Stromal cell of bone marrow (primary cell): Measurements from ENCODE around the gene SPINK1.
"Not testable (repeated sequence)": the region's sequence is repeated elsewhere in the genome, so short reads cannot be mapped to it uniquely, and the experiment has no call there.

Source experiments
- DNase-seq: peaks from one replicate; pipeline ENCODE4 v3.0.0-alpha.2; 2012; ENCODE audit warnings: low read depth

The SPINK1 gene

DNA sequence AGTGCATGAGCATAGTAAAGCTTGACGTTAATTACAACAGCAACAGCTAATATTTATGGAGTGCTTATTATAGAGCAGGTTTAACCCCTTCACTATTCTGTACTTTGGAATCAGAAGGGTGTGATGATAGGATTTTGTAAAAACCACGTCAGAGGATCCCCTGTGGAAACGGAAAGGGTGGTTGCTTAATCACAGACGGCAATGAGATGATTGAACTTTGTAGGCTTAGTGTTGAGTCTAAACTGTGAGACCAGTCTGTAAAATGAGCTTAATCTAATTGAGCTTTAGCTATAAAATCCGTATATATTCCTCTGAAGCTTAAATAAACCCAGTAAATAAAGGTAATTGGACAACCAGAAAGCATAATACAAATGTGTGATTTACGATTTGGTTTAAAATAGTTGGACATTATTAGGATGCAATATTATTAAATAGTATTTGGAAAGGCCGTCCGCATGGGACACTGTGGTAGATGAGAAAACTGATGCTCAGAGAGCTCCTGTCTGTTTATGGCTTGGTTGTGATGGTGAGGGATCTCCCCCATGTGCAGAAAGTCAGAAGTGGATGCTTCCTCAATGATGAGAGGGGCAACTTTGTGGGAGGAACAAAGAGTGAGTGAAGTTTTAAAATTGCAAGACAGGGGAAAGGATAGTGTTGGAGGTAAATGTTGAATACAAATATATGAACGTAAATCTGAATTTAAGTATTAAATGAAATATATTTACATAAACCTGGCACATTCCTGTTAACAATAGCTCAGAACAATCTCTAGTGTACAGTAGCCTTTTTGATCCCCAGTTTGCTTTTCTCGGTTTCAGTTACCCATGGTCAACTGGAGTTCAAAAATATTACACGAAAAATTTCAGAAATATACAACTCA is 23.7 kb upstream of the SPINK1 start:
- no peak for DNase-seq

DNA sequence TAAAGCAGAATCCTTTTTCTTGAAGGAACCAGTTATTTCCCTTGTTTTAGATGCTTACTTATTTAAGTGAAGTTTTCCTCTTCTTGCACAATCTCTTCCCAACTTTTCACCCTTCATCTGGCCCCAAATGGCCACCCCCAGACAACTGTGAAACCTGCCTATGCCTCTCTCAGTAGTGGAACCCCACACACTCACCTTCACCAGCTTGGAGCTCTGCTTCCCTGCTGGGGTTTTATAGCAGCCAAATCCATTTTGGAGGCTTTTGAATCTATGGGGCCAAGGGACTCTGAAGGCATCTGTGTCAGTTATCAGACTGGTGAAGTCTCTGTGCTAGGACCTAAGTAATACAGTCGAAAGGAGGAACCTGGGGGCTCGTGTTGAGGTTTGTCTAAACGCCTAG is 22.9 kb upstream of the SPINK1 start:
- no peak for DNase-seq

DNA sequence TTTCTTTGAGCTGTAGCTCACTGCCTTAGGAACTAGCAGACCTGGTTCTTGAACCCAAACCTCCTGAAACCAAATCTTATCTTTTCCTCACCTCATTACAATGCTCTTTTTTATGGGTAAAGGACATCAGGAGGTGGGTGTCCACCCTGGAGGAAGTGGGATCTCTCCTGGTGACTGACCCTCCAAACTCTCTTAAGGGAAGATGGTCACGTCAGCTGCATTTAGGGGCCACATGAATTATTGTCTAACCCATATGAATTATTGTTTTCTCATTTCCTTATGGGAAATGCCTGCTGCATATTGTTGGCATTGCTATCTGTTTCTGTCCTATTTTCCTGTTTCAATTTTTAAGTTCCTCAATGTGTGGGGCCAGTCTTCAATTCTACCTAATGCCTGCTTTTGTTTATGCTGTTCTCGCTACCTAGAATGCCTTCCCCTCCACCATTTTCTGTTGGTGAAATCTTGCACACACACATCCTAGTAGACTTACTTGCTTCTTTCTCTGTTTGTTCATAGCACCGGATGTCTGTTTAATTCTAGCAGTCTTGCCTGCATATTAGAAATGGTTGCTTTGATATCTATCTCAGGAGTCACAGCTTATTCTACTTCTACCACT is 22.0 kb upstream of the SPINK1 start:
- no peak for DNase-seq

DNA sequence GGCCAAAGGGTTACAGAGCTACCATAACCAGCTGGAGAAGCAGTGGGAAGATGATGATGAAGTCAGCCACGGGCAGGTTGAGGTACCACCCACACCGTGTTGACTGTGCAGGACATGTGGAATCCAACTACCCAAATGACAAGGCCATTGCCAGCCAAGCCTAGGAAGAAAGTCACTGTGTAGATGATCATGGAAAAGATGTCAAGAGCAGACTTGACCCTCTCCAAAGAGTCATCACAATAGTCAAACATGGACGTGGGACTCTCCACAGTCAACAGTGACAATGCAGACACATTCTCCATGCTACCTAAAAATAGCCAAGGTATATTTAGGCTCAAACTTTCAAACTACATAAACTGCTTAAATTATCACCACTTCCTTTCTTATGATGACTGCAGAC is 20.9 kb upstream of the SPINK1 start:
- DNase-seq = no peak

DNA sequence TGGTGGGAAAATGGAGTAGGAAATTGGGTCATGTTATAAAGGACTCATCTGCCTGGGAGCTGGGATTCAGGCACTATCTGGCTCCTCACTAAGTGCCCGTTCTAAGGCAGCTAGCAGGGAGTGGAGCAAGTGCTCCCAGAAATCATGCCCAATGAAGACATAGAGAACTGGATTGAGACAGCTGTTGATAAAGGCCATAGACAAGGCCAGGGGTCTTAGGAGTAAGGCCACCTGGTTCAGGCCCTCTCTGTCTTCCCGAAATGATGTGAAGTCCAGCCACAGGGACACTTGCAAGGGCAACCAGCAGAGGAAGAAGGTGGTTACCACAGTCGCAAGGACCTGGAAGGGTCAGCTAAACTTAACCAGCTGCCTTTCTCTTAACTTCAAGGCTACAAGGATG is 20.1 kb upstream of the SPINK1 start:
- no peak for DNase-seq

DNA sequence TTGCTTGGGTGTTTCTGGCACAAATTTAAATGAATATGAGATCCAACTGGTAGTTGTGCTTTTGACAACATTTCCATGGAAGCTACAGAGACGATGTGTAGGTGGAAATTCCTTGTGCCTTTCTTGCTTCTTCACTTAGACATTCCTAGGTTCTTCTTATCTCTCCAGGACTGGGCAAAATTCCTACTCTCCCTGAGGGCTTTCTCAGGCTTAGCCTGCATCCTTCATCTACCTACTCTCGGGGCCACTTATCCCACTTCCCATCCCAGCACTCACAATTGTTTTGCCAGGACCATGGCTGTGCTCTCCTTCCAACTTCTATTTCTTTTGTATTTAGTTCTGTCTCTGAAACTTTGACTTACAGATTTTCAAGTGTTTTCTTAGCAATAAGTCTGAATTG is 17.8 kb upstream of the SPINK1 start:
- DNase-seq = no peak

DNA sequence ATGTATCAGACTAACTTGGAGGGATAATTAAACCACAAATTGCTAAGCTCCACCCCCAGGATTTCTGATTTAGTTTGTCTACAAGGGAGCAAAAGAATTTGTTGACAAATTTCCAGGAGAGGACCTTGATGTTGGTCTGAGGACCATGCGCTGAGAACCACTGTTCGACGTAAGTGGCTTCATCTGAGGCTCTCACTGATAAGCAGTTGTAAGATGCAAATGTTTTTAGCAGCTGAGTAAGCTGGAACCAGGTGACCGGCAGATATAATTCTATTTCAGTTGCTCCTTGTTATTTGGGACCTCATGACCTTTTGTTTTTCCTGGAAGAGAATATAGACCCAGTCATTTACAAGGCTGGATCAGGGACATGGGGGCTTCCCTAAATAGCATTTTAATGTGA is 14.1 kb upstream of the SPINK1 start:
- DNase-seq = no peak

DNA sequence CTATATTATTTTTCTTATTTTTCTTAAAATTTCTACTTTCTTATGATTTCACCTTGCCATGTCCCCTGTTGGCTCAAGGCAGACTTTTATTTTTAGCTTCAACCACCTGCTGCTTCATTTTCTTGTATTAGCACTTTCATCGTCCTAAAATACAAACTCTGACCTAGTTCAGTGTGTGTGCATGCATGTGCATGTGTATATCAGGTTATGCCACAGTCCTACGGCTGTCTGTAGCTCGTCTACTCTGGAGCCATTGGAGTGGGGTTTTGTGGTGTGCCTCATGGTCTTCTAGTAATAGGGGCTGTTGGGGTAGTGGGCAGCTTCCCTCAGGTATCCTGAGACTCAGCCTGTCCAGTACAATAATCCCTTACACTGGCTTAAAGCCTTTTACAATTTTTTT is 13.4 kb upstream of the SPINK1 start:
- no peak for DNase-seq

DNA sequence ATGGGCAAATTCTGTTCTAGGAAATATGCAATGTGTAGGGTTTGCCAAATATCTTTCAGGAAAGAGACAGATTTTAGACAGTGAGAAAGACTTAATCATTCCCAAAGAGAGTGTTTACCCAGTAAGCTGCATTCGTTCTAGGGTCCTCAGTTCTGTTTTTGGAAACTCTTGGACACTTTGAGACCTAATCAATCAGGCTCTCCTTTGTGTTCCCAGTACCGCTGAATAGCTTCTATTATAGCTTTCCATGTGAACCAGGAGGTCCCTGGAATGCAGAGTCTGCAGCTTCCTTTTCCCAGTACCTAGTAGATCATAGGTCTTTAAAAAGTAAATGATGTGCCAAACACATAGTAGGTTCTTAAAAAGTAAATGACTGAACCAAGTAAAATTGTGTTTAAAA is 11.4 kb upstream of the SPINK1 start:
- no peak for DNase-seq

DNA sequence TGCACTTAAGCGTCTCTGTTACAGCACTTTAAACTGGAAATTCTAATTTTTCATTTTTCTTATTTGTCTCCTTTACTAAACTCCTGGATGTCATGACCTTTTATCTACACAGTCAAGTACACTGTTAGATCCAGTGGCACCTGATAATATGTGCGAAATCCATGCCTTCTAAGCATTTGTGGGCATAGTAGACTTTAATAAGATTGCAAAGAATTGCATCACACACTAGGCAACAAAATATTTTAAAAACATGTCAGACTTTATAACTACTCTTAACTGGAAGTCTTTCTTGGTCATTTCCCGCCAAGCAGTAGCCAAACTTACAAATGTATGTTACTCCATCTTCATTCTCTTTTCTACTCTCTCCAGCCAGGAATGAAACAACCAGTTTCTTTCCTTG is 5.0 kb upstream of the SPINK1 start:
- DNase-seq = no peak

DNA sequence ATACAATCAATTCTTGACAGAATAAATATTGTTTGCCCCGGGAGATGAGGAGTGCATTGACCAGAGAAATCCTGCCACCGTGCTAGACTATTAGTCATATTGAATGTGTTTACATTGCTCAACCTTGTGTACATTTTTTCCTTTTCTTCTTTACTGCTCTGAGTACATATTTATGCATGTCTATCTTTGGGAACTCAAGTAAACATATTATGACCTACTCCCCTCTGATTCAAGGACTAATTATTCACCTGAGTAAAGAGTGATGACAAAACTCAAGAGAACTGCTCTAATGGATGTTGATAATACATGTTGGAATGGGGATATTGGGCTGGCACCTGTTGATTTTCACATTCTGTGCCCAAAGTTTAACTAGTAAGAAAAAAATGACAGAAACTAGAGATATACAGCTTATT is 3.9 kb upstream of the SPINK1 start:
- no peak for DNase-seq

DNA sequence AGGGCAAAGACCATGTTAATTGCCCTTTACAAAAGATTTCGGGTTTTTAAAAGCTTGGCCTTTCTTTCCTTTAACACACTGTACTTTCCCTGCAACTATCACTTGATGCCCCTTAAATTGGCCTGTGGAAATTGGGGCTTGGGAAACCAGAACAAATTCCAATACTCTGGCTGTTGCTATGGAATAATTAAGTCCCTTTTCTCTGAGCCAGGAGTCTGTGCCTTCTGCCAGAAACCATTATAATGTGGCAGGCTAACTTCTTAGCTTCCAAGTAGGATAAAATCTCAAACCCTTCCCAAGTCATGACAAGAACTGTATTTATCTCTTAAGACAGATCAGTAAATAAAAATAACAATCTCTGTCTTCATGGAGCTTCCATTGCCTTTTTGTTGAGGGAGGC is 1.1 kb upstream of the SPINK1 start:
- no peak for DNase-seq

DNA sequence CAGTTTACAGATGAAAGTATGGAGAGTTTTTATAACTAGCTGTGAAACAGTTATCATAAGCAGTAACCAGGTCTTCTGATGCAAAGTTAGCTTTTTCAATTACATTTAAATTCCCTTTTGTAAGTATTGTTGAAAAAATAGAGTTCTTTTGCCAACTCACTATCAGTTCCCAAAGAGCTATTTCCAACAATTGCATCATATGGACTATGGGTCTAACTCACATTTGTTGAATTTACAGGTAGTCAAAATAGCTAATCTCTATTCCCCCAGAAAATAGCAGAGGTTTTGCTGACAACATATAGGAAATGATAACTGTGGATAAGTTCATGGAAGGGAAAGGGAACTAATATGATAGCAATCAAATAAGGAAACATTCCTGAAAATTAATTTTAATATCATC is 1.4 kb downstream of the SPINK1 start:
- DNase-seq = no peak

DNA sequence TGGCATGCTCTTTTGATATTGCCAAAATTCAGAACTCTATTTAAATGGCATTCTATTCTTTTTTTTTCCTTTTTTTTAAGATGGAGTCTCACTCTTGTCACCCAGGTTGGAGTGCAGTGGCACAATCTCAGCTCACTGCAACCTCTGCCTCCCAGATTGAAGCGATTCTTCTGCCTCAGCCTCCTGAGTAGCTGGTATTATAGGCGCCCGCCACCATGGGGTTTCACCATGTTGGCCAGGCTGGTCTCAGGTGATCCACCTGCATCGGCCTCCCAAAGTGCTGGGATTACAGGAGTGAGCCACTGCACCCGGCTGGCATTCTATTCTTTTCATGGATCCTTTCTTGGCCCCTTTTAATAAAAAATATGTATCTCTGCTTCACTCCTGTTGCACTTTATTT is 4.5 kb downstream of the SPINK1 start:
- DNase-seq = not testable (repeated sequence)

DNA sequence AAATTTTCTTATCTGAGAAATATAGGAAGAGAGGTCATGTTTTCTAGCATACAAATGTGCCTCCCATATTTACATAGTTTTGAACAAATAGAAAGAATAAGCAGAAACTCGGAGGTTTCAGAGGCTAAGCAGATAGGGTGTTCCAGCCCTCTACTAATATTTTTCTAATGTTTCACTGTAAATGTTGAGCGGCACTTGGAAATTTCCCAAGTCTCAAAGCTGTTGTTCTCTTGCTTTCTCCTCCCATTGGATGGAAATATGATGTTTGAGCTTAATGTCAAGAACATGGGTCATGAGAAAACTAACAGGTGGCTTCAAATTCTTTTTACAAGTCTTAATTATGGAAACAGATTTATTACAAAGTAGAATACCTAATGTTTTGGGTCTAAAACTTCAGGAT is 5.1 kb downstream of the SPINK1 start:
- no peak for DNase-seq

DNA sequence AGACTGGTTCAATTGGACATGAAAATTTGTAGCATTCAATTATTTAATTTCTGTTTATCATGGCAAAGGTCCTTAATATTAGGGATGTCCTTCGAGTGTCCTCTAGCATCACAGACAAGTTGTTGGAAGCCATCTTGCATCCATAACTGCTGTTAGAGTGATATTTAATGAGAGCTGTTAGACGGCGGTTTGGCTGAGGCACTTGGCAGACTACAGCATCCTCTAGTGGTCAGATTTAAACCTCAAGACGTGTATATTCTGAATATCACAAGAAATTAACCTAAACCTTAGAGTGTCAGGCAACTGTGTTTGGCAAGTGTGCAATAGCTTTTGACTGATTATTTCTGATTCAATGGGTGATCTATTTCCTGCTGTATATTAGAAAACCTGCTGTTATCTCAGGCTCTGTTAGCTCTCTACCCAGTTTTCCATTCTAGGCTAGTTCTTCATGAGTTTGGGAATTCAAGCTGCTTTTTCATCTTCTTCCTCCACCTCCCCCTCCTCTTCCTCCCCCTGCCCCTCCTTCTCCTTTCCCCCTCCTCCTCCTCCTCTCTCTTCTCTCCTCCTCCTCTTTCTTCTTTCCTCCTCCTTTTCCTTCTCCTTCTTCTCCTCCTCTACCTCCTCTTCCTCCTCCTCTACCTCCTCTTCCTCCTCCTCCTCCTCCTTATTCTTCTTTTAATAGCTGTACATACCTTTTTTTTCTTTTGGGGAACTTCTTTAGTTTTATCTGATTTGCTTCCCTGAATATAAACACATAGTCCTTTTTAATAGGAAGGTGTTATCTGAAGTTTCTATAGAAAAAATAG is 8.6 kb downstream of the SPINK1 start:
- DNase-seq = peak; percentile 33

DNA sequence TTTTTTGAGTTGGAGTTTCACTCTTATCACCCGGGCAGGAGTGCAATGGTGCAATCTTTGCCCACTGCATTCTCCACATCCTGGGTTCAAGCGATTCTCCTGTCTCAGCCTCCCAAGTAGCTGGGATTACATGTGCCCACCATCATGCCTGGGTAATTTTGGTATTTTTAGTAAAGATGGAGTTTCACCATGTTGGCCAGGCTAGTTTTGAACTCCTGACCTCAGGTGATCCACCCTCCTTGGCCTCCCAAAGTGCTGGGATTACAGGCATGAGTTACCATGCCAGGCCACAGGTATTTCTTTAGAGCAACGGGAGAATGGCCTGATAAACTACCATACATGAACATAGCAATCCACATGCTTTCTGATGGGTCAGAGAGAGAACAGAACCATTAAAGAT is 9.2 kb downstream of the SPINK1 start:
- DNase-seq = not testable (repeated sequence)

DNA sequence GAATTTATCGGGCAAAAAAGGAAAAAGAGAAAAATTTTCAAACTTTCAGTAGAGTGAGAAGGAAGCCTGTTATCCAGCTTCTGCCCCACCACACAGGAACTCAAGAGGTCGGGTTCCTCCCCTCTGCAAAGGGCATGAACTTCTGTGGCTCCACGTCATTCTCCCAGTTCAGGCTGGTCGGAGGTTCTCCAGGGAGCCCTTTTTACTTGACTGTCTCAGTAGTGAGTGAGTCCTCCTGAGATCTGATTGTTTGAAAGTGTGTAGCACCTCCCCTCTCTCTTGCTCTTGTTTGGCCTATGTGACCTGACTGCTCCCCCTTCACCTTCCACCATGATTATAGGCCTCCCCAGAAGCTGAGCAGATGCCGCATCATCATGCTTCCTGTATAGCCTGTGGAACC is 9.7 kb downstream of the SPINK1 start:
- no peak for DNase-seq

DNA sequence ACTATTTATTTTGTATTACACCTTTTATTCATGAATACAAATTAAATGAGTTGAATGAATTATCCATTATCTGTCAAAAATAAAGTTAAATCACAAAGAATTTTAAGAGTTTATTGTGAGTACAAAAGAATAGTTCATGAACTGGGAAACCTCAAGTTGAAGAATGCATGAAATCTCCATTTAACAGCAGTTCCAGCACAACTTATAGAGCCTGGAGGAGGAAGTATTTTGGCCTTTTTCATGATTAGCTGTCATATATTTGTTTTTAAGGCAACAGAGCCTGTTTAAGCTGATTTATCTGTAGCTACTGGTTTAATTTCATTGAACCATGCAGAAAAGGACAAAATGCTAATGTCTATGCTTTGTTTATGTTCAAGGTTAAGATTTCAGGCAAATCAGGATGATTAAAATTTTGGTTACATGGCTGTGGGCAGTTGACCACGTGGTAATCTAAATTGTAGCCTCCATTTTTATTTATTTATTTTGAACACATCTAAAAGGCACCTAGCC is 12.2 kb downstream of the SPINK1 start:
- no peak for DNase-seq

DNA sequence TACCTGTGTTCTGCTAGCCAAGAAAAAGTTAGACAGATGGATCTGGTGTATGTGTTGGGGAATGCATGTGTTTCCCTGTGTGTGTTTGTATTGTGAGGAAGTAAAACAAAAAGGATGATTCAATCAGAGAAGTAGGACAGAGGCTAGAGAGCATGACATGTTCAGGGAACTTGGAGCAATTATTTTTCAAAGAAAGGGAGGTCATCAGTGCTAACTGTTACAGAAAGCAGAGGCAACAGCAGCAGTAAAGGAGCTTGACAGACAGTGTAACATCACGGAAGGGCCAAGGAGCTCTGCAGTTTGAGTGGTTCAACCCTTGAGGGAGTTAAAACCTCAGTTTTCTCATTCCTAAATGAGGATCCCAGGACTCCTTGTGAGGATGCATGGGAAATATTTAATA is 13.2 kb downstream of the SPINK1 start:
- no peak for DNase-seq

DNA sequence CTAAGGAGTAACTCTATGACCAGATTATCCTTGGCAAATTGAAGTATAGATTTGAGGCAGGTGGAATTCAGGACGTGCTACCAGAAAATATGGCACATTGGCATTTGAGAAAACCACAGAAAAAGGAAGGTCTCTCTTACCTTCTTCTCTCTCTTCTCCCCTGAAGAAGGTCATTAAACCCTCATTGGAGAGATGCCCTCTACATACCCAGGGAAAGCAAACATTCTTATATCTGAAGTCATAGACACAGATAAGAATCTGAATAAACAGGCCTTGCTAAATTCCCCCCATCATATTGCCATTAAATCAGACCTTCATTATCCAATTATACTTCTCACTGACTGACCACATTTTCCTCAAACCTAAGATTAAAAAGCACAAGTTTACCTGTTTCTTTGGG is 17.8 kb downstream of the SPINK1 start:
- DNase-seq = no peak

DNA sequence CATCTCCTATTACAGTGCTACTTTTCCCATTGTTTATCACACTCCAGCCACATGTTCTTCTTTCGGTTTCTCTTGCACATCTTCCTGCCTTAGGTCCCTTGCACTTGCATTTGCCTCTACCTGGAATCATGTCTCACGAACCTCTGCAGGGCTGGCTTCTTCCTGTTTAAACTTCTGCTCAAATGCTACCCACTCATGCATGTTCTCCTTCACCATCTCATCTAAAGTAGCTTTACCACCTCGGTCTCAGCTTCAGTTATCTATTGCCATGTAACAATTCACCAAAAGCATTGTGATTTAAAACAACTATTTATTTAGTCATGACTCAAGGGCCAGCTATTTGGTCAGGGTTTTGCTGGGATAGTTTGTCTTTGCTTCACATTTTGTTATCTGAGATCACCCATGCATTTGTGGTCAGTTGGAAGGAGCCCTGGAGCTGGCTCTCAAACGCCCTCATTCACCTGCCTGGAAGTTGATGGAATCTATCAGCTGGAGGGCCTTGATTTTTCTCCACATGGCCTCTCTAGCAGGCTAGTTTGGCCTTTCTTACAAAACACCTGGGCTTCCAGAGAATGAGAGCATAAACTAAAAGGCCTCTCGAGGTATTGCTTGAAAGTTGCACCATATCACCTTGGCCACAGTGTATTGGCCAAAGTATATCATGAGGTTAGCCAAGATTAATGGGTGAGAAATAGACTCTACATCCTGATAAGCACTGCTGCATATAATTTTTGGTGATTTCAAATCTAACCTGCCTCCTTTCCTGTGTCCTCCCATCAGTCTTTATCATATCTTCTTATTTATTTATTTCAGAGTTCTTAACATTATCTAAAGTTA is 21.4 kb downstream of the SPINK1 start:
- DNase-seq = no peak
